GM21423 (cell line): ENCODE measurements around the gene CATSPERD.
"Not testable (repeated sequence)": the region's sequence is repeated elsewhere in the genome, so short reads cannot be mapped to it uniquely, and the experiment has no call there.

Experiments used
- ATAC-seq: cut with Tn5 transposase; IDR thresholded peaks from one replicate; pipeline ENCODE4 v1.9.1; 2021; ENCODE audit warnings: mild to moderate bottlenecking, moderate library complexity; ENCODE audit not compliant: unreplicated experiment

Gene CATSPERD

DNA sequence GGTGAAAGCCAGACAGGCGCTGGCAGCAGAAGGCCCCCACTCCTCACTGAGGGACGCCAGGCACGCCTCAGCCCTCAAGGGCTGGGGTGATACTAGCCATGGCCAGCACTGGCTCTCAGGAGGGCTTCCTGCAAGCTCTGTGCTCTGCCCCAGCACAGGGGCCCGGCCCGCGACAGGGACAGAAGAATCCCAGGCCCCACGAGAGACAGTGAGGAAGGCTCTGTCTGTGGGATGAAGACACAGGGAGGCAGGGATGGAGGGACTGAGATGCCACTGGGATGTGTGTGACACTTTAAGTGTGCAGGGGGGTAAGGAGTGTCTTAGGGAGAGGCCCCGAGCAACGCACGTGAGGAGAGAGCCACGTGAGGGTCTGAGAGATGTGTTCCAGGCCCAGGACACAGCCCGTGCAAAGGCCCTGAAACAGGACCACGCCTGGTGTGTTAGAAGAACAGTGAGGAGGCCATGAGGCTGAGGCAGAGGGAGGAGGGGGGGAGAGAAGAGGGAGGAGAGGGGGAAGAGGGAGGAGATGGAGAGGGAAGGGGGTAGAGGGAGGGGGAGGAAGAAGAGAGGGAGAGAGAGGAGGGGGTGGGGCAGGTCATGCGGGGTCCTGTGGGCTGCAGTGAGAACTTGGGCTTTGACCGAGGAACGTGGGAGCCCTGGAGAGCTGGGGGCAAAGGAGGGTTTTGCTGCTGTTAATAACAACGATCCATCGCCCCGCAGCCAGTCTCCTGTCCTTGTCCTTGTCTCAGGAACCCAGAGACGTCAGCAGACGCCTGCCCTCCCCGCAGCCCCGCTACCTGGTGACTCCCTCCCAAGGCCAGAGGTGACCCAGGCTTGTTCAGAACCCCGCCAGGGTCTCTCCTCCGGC, 23.2 kb upstream of the CATSPERD start:
- no peak for ATAC-seq

DNA sequence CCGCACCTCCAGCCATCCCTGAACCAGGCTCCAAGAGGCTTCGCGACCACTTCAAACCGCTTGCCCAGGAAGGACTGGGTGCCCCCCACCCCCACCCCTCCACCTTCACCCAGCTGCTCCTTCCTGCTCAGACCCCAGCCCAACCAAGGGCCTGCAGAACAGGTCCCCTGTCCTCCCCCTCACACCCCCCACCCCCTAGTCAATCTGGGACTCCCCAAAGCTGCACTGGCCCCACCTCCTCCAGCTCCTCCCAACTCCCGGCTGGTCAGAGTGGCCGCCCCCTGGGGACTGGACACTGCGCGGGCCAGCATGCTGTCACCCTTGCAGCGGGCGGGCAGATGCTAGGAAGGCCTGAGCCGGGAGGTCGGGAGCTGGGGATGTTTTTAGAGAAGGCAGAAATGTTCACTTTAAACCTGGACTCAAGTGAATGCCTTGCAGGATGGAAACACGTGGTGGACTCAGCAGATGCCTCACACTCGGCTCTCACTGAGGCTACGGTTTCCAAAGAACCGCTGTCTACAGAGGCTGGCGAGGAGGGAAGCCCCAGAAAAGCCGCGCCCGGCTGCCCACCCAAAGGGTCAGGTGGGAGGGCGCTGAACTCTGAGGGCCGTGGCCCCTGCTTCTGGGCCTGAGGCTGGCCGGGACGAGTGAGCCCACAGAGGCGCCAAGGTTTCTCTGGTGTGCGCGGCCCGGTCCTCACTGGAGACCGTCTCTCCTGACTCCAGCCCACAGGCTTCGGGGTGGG, 22.4 kb upstream of the CATSPERD start:
- ATAC-seq = no peak

DNA sequence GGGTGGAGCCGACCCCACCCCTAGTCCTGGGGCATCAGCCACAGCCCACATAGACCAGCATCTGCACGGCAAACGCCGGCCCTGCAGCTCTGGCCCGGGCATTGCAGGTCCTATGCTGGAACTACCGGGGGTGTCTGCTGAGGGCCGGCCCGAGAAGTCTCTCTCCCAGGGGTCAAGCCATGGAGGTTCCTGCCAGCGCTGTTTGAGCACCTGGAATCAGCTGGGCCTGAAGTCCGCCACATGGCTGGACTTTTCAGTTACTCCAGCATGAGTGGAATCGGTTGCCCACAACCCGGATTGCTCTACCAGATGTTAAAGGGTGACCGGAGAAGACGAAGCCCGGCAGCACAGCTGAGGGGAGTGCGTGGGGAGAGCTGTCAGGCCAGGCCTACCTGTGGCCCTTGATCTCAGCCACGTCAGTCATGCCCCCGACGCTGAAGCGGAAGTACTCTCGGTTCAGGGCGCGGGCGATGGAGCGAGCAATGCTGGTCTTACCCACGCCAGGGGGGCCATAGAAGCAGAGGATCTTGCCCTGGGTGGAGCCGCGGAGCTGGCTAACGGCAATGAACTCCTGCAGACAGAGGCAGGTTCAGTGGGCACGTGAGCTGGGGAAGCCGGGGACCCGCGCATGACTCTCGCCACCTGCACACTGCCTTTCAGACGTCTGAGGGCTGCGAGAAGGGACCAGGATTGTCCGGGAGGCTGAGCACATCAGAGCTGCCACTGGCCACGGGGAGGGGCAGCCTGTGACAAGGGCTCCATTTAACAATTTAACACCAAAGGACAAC, 21.6 kb upstream of the CATSPERD start:
- no peak for ATAC-seq

DNA sequence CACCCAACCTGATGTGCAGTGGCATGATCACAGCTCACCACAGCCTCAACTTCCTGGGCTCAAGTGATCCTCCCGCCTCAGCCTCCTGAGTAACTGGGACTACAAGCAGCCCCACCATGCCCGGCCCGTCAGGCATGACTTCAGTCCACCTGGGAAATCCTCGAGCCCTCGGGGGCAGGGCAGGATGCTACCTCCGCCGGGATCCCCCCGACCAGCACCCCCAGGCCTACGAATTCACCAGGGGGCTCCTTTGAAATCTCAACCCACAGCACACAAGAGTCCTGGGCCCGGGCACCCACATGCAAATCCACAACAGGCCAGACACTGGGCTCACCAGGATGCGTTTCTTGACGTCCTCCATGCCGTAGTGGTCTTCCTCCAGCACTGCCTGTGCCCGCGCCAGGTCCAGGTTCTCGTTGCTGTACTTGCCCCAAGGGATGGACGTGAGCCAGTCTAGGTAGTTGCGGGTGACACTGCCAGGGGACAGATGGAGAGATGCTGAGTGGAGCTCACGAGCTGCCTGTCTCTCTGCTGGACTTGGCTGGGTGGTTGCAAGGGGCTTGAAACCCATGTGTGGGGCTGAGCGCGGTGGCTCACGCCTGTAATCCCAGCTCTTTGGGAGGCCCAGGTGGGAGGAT, 19.9 kb upstream of the CATSPERD start:
- no peak for ATAC-seq

DNA sequence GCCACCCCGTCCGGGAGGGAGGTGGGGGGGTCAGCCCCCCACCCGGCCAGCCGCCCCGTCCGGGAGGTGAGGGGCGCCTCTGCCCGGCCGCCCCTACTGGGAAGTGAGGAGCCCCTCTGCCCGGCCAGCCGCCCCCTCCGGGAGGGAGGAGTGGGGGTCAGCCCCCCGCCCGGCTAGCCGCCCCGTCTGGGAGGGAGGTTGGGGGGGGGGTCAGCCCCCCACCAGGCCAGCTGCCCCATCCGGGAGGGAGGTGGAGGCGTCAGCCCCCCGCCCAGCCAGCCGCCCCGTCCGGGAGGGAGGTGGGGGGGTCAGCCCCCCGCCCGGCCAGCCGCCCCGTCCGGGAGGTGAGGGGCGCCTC, 18.4 kb upstream of the CATSPERD start:
- ATAC-seq = not testable (repeated sequence)

DNA sequence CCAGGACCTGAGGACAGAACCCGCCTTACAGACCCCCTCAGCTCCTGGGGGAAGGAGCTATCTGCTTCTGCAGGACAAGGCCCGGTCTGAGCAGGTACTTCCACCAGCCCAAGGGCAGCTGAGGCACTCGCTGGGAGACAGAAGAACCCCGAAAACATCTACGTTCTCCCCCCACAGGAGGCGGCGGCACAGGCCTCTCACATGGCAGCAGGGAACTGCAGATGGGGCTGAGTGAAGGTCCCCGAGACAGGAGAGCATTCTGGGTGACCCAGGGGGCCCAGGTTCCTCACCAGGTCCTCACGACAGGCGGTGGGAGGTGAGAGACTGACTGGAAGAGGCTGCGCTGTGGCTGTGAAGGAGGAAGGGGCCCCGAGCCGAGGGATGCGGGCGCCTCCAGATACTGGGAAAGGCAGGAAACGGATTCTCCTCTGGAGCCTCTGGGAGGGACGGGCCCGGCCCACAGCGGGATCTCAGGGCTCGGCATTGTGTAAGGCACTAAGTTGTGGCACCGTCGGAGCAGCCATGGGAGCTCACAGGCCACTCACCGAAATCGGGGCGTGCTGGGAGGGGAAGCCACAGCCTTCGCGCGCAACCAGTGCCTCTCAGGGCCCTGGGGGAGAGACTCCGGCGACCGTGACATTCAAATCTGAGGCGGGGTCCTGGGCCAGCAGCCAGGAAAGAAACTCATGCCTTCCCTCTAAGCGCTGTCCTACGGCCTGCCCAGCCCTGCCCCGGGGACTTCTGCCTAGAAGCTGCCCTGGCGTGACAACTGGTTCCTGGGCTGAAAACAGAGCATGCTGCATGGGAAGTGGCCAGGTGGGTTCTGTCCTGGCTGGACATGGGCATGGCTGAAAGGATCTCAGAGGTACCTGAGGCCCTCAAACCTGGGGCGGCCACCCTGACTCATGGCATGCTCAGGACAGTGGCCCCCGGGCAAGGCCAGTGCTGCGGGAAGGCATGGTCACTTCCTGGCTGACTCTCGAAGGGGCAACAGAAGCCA, 16.3 kb upstream of the CATSPERD start:
- no peak for ATAC-seq

DNA sequence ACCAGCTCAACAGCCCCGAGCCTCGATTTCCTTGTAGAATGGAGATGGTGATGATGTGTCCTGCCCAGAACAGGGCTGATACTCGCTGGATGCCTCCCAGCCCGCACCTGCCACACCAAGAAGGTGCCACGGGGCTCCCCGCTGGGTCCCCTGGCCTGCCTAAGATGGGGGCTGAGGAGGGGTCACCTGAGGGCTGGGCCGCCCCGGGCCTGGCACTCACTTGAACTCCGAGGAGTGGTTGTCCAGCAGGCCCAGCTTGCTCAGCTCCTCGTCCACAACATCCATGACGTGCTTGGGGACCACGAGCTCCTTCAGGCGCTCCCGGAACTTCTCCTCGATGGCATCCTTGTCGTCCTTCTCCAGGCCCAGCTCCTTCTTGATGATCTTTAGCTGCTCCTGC, 14.9 kb upstream of the CATSPERD start:
- ATAC-seq = no peak

DNA sequence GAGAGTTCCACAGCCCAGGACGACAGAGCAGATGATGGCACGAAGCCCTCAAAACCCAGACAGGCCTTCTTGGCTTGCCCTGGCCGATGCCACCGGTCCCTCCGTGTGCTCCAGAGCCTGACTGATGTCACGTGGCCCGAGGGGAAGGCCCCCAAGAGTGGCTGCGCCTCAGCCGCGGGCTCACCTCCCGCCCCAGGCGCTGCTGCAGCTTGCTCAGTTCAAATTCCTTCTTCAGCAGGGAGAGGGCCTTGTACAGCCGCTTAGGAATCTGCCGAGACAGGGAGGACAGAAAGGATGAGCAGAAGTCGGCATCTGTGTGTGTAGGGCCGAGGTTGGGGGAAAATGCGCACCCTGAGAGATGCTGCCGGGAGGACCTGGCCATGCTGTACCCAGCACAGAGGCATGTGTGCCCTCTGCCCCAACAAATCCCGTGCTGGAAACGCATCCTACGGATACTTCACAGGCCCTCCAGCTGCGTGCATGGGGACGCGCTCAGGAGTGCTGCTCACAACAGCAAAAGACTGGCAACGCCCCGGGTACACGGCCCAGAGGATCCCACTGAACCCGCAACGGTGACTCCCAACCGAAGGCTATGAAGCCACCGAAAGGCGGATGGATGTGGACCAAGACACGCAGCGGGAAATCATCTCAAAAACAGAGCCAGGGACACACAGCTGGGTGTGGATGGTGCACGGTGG, 13.4 kb upstream of the CATSPERD start:
- ATAC-seq = no peak

DNA sequence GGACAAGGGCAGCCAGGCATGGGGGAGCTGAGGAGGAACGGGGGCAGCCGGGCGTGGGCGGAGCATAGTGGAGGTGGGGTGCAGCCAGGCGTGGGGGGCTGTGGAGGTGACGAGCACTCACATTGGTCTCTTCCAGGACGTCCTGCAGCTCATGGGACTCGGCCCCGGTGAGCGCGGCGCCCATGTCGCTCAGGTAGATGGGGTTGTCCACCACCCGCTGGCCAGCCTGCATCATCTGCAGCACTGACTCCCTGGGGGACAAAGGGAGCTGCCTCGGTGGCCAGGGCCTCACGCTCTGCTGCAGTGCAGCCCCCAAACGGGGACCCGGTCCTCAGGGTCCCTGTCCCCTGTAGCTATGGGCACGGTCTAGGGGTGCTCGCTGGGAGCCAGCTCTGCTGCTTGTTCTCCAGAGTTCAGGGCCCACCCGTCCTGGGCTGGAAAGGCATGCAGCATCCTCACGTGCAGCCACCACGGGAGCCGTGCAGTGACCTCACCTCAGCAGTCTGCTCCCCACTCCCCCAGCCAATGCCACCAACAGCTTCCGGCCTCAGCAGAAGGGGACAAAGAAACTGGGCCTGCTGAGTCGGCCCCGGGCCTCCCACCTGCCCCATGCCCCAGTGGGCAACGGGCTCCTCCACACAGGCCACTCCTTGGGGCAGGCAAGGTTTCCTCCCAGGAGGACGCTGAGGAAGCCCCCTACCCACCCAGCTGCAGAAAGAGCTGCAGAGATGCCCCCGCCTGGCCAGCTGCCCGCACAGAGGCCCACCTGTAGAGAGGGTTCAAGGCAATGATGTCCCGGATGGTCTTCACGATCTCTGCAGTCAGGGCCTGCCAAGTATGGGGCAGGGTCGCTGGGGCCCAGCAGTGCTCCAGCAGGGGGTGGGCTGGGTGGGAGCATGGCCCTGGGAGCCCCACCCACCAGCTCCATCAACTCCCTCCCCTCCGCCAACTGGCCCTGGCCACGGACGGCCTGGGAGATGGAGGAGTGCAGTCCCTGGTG, 12.6 kb upstream of the CATSPERD start:
- no peak for ATAC-seq

DNA sequence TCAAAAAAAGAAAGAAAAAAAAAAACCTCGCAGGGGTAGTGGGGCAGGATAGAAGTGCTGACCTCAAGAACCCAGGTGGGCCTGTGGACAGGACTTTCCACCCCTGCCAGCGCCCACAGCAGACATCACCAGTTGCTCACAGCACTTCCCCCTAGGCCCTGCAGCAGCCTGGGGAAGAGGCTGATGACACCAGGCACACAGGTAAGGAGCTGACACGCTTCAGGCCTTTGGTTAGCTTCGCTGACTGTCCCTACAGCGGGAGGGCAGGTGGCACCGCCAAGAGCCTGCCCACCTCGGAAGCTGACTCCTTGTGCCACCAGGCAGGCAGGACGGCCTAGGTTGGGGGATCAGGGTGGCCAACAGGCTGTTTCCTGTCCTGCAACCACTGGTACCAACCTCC, 9.4 kb upstream of the CATSPERD start:
- ATAC-seq = no peak

DNA sequence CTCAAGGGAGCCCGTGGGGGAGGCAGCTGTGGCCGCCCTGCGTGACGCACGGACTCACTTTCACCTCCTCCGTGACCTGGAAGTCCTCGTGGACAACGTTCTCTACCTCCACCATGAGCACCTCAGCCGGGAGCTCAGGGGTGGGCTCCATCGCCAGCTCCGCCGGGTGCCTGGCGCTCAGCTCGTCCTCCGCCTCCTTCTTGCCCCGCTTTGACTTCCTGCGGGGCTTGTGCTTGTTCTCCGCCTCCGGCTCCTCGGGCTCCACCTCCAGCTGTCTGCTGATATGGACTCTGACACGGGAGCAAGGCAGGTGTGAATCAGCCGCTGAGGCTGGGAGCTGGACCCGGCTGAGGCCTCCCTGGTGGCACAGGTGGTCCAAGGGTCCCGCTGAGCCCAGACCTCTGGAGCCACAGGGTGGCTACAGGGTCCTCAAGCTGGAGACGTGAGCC, 8.7 kb upstream of the CATSPERD start:
- no peak for ATAC-seq

DNA sequence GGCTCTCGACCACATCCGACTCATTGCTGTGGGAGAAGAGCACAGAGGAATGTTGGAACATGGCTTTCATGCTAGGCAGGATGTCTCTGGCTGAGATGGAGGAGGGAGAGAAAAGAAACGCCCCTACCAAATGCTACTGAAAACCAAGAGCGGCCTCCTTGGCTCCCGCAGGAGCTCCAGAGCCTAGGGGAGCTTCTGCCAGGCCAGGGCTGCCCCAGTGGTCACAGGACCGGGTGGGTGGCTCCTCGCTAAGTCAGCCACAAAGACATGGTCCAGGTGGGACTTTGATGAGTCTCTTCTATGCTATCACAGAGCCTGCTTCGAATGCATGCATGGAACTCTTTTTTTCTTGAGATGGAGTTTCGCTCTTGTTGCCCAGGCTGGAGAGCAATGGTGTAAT, 7.2 kb upstream of the CATSPERD start:
- no peak for ATAC-seq

DNA sequence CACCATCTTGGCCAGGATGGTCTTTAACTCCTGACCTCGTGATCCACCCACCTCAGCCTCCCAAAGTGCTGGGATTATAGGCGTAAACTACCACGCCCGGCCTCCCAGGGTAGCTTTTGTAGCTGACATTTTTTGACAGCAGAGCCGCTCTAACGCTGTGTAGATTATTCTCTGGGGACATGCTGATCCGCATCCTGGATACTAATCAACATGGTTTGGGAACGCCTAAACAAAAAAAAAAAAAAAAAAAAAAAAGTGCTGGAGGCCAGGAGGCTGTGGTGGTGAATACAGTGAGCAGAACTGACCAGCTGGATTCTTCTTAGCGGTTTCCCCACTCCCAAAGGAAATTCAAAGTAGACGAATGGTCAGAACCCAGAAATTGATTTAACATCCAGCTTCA, 5.6 kb upstream of the CATSPERD start:
- ATAC-seq = no peak

DNA sequence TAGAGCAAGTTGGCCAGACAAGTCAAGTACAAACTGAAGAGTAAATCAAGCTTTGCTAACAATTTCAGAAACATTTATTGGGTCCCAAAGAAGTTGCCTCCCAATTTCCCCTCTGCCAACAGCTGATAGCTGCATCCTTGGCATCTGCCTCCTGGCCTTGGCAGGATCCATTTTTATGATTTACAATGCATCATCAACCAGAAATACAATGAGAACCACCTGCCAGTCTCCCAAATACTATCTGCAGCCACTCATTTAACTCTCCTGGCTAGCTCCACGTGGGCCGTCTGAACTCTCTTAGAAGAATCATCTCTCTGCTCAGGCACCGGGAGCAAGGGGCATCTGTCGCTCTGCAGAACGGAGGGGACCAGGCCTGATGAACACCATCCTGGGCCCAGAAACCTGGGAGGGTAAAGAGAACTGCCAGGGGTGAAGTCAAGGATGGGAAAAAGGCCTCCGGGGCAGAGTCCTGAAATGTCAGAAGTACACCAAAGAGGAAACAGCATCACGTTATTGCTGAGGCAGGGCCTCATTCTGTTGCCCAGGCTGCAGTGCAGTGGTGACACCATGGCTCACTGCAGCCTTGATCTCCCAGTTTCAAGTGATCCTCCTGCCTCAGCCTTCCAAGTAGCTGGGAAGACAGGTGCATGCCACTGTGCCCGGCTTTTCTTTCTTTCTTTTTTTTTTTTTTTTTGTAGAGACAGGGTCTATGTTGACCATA, 3.1 kb upstream of the CATSPERD start:
- no peak for ATAC-seq

DNA sequence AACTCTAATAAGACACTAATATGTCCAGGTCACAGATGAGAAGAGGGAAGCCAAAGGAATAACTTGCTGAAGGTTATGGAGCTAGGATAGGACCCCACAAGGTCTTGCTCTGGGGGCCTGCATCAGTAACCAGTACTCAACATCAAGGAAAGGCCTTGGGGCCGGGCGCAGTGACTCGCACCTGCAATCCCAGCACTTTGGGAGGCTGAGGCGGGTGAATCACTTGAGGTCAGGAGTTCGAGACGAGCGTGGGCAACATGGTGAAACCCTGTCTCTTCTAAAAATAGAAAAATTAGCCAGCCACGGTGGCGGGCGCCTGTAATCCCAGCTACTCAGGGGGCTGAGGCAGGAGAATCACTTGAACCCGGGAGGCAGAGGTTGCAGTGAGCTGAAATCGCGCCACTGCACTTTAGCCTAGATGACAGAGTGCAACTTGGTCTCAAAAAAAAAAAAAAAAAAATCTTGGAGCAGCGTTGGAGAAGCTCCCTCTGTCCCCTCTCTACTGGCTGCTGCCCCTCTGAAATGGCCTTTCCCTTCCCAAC, 2.3 kb upstream of the CATSPERD start:
- ATAC-seq = no peak

DNA sequence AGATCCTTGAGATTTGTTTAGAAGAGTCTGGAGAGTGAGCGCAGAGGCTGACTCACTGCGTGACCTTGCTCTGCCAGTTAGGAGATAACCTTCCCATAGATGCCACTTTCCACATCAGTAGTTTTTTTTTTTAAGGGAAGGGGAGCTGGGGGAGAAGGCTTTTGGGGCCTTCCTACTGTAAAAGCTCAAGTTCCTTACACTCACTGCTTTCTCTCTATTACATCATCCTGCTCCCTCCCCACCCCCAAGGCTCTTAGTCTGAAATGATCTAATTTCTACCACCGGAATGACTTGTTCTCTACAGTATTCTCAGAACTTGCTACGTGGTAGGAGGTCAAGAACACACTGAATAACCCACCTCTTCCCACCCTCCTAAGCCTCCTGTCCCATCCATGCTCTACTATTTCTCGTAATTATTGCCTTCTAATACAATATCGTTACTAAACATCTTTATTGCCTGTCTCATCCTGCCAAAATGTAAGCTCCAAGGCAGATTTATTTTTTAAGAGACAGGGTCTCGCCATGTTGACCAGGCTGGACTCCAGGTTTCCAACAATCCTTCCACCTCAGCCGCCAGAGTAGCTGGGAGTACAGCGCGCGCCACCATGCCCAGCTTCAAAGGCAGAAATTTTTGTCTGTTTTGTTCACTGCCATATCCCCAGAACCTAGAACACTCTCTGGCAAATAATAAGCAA, 1.7 kb upstream of the CATSPERD start:
- ATAC-seq = no peak
